ENCODE measurements around the gene OPTC.

Gene OPTC

GRCh38 chr1:203554071-203554470 lies 60.1 kb downstream of the OPTC start:
- no peak for TF ChIP-seq CTCF (conservative IDR thresholded peaks at IDR 0.05)
- H3K27ac ChIP-seq: no peak overlapping the region

- TF ChIP-seq CTCF (conservative IDR thresholded peaks at IDR 0.05): no peak
- no peak overlapping the region for H3K27ac ChIP-seq
Observed at GRCh38 chr1:203555076-203555475, 61.1 kb downstream of the OPTC start.

- TF ChIP-seq CTCF (conservative IDR thresholded peaks at IDR 0.05): no peak
- no peak overlapping the region for H3K27ac ChIP-seq
Observed at GRCh38 chr1:203555511-203556046, 61.6 kb downstream of the OPTC start.

- H3K27ac ChIP-seq: no peak overlapping the region
- no peak for TF ChIP-seq CTCF (conservative IDR thresholded peaks at IDR 0.05)
Observed at GRCh38 chr1:203556047-203556851, 62.3 kb downstream of the OPTC start.

- no peak overlapping the region for H3K27ac ChIP-seq
Observed at GRCh38 chr1:203557390-203557789, 63.4 kb downstream of the OPTC start.

GRCh38 chr1:203558064-203558760 lies 64.3 kb downstream of the OPTC start:
- TF ChIP-seq CTCF (conservative IDR thresholded peaks at IDR 0.05): no peak
- H3K27ac ChIP-seq: no peak overlapping the region

More at GRCh38 chr1:203557390-203557789, 63.4 kb downstream of the OPTC start:
- TF ChIP-seq CTCF (conservative IDR thresholded peaks at IDR 0.05): no peak
